Embryonic facial prominence (tissue), 1 donor: Measurements from ENCODE around the gene FBH1.

Source experiments
- DNase-seq: peaks from one replicate; pipeline ENCODE4 v3.0.0-alpha.2; 2016; ENCODE audit errors: extremely low spot score

The FBH1 gene

DNA sequence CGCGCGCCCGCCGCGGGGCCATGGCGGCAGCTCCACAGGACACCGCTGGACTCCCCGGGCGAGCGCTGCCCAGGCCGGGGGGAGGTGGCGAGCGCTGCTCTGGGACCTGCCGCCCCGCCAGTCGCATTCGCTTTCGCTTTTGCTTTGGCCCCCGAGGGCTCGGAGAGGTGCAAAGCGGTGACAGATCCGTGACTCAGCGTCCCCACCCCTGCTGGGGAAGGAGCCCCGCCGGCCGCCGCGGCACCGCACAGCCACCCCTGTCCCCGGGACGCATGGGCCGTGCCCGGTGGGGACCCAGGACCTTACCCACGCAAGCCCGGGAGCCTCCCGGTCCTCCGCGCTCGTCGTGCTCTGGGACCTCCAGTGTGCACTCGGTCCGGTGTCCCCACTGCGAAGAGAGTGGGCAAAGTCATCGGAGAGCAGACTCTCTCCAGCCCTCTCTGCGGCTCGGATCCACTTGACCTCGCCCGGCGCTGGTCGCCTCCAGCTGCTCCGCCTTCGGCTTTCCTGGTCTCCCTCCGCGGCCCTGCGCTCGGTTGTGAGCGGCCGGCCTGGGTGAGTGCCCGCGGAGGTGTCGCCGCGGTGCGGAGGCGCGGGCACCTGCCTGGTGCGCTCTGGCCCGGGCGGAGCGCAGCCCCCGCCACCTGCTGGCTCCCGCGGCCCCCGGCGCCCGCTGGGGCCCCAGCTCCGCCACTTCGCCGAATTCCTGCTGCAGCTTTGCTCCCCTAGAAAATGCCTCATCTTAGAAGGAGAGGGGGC, 87.6 kb downstream of the FBH1 start, which contains the start of gene IL15RA:
Gene IL15RA, minus strand, starts transcription at position 73 of the 759 bp plus-strand sequence. Its CDS starts 51 bp downstream, at position 22.
- DNase-seq = no peak

DNA sequence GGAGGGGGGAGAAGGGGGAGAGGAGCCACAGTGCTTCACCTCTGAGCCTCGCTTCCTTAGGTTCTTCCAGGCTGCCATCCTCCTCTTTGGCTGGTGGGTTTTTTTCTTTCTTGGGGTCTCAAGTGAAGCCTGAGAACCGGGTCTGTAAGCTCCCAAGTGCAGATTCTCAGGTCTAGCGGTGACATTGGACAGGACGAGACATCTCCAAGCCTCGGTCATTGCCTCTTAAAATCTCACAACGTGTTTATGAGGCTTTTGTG, 88.1 kb downstream of the FBH1 start:
- DNase-seq = no peak

DNA sequence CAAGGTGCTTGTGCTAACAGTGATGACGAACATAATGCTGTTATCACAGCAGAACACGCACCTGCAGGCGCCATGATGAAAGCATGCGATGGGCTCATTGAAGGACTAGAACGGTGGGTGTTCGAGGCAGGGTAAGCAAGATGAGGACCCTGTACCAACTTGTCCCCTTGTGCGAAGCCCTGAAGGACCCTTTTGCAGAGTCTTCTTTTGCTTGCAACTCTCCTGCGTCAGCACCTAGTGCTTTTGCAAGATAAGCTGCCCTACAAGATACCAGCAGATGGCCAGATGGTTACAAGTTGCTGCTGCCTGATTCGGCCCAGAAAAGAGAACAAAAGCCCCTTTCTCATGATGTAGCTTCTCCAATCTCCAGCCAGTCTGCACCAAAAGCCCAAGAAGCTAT, 91.5 kb downstream of the FBH1 start:
- no peak for DNase-seq

- DNase-seq = no peak
These were observed 93.7 kb downstream of the FBH1 start for GRCh38 chr10:5983774-5984173.

- no peak for DNase-seq
These were observed 95.0 kb downstream of the FBH1 start for GRCh38 chr10:5985029-5985428.
